Stimulated activated CD8-positive, alpha-beta memory T cell treated with anti-CD3 and anti-CD28 coated beads, Interleukin-7, amount 100 ng/mL, for 48 hours (primary cell): ENCODE data around the gene ELF4.
A peak's percentile ranks its signal among the peaks of the same experiment; 100 is the strongest.
"Not testable (repeated sequence)": the region's sequence is repeated elsewhere in the genome, so short reads cannot be mapped to it uniquely, and the experiment has no call there.

Experiments used
- DNase-seq, 2 donors: peaks; one replicate each; pipeline ENCODE4 v3.0.0-alpha.2; 2020; ENCODE audit warnings: low read depth in 1 of 2; ENCODE audit errors: extremely low read depth in 1 of 2

ELF4 gene

DNA sequence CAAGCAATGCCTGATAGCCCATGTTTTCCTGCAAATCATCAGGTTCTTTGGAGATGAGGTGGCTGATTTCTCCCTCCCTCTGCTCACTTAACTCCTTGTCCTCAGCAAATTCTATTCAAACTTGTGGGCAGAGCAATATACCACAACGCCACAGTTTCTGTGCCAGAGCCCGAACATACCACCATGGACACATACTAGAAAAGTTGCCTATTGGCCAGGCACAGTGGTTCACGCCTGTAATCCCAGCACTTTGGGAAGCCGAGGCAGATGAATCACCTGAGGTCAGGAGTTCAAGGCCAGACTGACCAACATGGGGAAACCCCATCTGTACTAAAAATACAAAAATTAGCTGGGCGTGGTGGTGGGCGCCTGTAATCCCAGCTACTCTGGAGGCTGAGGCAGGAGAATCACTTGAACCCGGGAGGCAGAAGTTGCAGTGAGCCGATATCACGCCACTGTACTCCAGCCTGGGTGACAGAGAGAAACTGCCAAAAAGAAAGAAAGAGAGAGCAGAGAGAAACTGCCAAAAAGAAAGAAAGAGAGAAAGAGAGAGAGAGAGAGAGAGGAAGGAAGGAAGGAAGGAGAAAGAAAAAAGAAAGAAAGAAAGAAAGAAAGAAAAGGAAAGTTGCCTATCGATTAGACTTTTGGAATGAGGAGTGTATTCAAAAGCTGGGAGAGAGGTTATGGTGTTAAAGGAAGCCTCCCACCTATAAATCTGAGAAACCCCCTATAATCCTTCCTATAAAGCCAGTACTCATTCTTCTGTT is 5.0 kb upstream of the ELF4 start:
- not testable (repeated sequence) for DNase-seq

DNA sequence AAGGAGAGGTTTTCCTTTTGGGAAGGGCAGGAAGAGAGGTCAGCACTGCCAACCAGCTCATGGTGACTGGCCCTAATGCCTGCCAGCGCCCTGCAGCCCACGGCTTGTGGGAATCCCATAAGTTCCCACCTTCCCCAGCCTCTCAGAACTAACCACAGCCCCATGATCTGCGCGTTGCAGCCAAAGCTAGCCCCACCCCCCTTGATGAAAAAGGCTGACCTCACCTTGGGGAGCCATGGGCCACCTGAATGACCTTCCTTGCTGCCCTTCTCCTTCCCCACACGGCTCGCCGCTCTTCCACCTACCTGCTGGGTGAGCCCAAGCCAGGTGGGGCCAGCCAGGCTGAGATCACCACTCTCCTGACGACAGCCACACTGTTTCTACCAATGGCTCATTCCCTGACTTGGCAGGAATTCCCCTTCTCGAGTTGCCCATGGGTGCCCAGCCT is 3.9 kb upstream of the ELF4 start:
- no peak for DNase-seq

DNA sequence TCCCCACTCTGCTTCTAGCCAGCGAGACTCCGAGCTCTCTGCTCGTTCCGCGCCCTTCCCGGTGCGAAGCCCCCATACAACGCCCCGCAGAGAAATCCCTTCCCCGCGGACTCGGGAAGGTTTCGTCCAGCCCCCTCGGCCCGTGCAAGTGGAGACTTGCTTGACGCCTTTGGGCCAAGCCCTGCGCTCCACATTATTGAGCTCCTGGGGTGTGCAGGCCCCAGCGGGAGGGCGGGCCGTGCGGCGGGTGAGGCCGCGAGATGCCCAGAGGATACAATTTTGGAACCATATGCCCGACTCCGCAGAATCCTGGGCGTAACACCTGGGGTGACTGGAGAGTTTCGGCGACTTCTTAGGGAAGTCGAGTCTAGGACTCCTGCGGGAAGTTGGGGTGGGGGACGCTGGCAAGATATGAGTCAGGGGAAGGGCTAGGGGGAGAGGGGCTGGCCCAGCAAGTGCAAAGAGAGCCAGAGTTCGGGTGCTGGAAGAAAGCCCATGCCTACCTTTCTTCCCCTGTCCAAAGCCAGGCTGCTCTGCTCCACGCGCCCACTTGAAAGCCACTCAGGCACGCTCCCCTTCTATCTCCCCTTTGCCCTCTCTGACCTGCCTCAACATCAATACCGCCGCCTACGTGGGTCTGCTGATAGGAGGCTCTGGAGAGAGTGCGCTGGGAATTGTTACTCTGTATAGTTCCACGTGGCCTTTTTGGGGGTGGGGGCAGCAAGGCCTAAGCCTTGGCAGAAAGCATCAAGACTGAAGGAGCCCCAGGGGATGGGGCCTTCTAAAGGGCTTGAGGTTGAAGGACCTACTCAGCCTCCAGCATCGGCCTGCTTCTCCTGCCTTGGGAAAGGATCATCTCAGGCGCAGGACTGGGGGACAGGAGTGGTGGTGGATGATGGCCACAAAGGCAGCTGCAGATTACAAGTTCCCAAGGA is 1.2 kb upstream of the ELF4 start:
- DNase-seq = no peak

DNA sequence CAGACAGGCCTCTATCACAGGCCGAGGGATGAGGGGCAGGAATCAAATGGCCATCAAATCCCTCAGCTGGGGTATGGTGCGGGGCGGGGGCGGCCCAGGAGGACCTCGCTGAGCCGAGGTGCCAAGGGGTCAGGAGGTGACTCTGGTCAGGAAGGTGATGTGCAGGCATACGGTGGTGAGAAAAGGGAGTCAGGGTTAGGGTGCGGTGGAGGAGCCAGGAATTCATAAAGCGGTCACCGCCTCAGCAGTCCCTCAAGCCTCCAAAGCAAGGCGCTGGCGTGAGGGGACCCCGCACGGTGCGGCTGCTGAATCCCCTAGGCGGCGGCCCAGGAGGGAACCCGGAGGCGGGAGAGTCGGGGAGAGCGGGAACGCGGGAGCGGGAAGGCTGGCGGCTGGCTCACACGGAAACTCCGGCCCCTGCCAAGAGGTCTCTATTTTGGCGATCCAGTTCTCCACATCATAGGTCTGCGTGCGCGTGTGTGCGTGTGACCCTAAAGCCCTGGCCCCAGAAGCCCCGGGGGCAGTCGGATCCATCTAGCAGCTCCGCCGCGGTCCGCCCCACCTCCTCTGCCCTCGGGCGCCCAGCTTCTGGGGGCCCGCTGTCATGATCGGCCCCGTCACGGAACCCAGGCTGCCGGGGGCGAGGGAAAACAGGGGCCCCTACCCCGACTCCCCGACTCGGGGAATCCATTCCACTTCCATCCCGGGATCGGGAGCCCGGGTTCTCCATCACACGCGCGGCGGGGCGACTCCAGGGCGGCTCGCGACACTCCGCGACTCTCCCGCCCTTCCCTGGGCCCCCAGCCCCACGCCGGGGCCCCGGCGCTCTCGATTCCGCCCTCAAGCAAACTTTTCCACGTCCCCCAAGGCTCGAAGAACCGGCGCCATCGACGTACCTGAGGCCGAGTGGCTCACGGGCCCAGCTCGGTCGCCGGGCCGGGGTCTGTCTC is 593 bp downstream of the ELF4 start:
- no peak for DNase-seq

DNA sequence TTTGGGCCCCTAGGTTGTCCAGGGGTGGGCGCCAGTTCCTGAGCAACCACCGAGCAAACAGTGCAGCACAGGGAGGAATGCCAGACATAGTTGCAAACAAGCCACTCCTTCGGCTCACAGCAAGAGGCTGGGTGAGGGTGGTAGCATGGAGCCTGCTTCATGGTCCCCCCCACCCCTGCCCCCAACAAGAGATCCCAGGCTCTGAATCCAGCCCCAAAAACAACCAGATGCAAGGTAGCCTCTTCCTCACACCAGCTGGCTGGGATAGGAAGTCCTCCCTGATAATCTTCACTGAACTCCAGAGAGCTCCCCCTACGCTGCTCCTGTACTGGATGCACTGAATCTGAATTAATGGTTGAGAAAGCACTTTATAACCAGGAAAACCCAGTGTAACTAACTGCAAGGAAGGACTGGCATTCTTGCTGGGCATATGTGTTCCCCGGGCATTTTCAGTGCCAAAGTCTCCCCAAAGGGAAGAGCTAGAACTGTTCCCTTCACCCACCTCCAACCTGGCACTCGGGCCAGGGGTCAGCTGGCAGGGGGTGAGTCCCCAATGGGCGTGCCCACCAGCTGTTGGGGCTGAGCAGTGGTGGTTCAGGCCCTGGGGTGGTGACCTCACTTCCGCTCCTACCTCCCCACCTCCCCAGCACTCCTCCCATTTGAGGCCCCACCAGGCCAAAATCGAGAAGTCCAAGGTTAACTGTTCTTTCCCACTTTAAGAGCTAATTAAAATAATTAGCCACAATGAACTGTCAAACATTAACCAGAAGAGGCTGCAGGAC is 1.5 kb downstream of the ELF4 start:
- DNase-seq = no peak

DNA sequence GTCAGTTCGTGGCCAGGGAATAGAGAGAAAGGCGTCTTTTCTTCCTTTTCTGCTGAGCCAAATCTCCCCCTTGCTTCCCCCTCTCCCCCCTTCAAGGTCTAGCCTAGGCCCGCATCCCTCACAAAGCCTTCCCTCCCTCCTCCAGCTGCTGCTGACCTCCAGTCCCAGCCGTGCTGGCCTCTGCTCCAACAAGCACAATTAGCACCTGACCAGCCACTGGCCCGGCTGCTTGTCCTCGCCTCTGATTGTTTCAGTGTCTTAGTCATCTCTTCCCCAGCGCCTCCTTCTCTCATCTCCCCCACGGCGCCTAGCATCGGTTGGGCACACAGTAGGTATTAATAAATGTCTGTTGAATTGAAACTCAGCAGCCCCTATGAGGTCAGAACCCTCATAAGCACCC is 4.2 kb downstream of the ELF4 start:
- DNase-seq = no peak

DNA sequence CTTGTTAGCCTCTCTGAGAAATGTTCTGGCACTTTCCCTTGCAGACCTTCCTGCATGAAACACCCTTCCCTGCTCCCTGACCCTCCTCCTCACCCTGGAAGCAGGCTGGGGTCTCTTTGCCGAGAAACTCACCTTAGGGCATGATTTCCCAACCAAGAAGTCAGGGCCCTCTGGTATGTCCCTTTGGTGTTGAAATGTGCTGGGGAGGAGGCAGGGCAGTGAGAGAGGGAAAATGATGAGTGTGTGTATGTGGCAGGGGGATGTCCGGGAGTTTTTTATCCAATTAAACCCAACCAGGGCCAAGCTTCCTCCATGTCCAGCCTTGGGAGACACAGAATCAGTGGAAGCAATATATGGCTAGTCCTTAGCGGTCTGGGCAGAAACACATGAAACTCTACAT is 5.1 kb downstream of the ELF4 start:
- DNase-seq = no peak

DNA sequence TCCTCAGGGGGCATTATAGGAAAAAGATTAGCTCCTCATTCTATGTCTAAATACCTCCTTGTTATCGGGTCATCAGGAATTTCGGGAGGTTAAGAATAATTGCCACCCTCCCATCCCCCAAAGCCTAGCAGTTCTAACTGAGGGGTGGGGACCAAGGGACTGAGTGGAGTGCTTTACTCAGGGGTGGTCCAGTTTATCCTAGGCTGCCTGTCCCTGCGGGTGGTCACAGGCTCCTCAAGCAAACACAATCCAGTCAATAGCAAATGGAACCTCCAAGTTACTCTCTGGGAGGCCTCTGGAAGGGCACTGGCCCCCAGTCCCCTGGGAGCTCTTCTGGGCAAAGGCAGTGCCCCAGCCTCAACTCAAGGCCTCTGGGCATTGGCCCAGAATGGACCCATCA is 6.7 kb downstream of the ELF4 start:
- no peak for DNase-seq

DNA sequence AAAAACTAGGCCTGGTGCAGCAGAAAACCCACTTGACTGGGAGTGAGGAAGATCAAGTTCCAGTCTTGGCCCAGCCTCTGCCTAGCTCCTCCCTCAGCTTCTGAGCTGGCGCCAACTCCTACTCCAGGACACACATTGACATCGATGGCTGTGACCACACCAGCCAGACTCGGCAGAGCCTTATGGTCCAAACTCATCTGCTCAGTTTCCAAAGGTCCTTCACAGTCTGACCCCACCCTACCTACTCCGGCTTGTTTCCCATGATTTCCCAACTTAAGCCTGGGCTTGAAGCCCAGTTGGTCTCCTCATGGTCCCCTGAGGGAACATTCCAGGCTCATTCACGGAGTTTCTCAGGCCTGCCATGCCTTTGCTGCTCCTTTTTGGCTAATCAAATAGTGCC is 10.1 kb downstream of the ELF4 start:
- no peak for DNase-seq

DNA sequence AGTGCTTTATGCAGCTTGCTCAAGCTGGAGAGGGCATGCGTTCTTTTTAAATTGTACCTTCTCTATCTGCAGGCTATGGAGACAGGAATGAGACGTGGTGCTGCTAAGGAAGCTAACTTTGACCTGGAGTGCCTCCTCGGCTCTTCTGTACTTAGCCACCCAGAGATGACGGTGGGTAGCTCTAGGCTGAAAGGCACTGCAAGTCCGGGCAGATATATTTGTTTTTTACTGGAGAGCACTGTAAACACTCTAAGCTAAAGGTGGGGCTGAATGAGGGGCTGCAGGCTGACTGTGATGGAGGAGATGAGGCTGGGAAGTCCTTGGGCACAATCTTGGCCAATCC is 12.1 kb downstream of the ELF4 start:
- DNase-seq = no peak

DNA sequence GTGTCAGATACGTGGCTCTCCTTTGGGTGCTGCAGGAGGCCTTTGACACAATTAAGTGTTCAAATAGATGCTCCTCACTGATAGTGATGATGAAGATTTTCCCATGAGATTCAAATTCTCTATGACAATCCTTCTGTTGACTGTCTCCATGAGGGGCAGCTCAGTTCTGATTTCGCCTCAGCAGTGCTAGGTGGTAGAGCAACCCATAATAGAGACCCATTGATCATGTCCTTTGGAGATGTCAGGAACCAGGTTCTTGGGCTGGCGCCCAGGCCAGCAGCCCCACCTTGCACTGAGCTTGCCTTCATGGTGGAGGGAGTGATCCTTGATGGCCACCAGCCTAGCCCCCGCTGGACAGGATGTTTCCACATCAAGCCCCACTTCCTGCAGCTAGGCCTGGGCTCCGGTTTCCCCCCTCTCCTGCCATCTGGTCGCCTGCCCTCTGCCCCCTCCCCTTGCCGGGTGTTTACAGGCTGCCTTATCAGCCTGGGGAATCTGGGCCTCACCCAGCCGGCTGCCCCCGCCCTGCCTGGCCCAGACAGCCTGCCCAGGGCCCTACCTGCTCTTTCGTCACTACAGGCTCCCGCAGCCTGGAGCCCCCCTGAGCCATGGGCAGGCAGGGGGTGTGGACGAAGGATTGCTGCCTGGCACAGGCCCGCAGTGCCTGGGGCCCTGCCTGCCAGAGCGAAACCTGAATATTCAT is 12.6 kb downstream of the ELF4 start:
- DNase-seq = no peak

DNA sequence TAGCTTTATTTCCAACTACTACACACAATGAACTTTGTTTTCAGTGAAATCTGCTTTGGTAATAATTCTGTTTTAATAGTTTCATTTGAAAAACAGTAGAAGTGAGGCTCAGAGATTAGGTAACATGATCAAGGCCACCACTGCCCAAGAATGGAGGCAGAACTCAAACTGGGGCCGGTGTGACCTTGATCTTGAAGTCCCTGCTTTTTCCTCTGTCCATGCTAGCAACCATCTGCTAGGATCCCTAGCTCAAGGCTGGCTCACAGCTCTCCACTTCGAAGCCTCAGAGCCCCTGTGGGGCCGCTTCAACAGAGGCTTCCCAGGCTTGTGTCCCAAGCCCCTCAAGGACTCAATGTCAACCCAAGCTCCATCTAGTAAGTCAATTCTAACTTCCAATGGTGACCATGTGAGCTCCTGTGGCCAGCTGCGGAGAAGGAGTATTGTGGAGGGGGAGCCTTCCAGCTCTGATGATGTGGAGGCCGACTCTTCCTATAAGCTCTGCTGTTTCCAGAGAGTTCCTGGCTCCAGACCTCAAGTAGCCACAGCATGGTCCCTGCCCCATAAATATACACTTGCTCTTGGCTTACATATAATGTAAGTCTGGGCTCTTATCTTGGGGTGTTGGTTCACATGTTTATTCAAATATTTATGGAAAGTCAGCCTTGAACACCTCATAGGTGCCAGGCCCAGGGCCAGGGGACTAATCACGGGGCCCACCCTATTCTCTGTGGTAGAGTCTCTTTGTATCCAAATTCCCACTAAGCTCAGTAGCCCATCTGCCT is 14.9 kb downstream of the ELF4 start:
- no peak for DNase-seq

DNA sequence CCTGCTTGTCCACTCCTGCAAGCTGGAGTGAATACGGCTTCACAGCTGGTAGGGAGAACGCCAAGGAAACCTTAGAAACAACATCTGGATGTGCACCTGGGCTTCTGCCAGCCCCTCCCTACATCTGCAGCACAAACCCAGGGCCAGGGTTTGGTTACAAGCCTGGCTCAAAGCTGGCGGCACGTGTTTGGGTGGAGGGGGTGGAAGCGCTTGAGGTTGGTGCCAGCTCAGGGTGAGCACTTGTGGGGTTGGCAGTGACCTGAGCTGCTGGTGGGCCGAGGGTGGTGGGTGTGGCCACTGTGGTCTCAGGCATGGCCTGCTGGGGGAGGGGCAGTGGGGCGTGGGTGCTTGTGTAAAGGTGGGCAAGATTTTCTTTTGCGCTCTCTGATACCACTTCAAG is 15.6 kb downstream of the ELF4 start:
- no peak for DNase-seq

DNA sequence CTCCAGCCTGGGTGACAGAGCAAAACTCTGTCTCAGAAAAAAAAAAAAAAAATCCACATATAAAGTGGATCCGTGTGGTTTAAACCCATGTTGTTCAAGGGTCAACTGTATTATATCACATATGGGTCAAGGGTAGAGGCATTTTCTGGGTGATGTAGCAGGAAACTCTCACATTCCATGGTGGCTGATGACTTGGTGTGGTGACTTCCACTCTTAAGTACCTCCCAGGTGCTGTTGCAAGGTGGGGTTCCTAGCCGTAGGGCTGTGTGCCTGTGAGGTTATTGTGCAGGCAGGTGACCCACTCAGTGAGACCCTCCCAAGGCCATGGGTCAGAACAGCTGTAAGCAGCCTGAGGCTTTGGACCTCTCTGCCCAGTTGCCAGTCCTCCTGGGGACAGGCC is 17.0 kb downstream of the ELF4 start:
- DNase-seq = no peak

DNA sequence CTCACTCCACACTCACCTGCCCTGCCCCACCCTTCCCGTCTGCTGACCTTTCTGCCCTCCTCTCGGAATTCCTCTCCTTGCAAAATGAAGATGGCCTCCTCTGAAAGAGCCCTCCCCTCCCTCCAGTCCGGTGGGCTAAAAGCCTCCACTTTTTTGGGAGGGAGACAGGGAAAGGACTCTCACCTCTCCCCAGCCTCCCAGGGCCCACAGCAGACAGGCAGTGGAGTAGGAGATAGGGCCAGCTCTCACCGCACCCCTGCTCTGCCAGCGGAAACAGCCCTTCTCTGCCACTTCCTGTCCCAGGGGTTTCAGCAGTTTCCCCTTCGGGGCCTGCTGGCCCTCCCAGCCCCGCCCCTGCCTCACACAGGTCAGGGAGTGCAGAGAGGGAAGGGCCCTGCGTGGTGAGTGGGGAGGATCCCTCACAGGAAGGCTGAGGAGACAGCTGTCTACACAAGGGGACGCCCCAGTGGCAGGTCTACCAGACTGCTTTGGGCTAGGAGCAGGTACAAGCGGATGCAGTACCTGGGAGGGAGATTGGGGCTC is 18.2 kb downstream of the ELF4 start:
- DNase-seq = peak; percentile 74 to 83

DNA sequence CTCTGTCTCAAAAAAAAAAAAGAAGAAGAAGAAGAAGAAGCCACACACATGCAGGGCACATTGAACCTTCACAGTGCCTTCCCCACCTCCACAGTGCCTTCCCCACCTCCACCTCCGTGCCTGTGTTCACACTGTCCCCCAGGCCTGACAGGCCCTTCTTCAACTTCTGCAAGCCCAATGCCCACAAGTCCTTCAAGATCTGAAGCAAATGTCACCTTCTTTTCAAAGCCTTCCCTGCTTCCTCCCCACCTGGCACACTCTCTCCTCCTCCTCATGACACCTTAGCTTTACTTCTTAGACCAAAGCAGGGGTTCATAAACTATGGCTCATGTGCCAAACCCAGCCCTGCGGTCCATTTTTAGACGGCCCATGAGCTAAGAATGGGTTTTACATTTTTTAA is 19.9 kb downstream of the ELF4 start:
- no peak for DNase-seq

DNA sequence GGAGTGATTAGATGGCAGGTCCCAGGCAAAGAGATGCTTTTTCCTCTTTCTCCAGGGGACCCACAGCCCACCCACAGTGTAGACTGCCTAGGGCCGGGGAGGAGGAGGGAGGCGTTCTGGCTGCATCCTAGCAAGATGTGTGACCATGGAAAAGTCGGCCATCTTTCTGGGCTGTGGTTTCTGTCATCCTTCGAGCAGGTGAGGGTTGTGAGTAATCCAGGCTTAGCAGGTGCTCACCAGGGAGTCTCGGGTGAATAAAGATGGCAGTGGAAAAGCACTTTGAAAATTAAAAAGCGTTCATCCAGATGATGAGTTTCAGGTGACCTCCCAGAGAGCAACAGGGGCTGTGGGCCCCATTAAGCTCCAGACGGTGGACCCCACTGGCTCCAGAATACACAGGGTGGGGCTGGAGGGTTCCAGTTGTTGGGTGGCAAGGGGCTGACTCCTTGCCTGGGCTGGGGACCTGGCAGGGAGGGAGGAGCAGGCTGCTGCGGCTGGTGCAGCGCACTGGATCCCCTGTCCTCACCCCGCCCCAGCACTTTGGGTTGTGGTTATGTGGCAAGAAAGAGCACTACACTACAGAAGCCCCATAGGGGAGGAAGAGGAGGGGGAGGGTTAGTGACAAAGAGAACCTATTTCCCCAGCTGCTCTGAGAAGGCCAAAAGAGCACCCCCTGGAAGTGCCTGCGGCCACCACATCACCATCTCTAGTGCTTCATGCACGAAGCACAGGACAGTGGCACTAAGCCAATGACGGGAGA is 23.7 kb downstream of the ELF4 start:
- peak in 1 of 2 donors; percentile 64 for DNase-seq
